CD4-positive, alpha-beta T cell treated with Interleukin-17A for 1 hour (primary cell): ENCODE measurements around the gene TRIM24.

Experiments used
- DNase-seq: peaks from one replicate; pipeline ENCODE4 v3.0.0-alpha.2; 2020

The TRIM24 gene

DNA sequence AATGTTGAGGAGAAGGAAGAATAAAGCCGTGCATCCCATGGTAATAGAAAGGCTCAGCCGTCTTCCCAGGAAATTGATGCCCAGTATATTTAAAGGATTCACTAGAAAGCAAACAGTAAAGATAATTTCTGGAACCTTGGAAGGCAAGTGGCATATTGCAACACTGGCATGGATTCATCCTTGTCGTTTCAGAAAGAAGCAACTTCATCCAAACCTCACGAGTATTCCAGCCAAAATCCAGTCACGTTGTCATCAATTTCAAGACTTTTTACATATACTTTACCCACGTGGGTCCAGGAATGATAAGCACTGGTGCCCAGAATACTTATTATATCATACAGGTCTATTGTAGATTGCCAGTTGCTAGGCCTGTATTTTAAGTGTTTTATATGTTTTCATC is 167.3 kb downstream of the TRIM24 start:
- no peak for DNase-seq

DNA sequence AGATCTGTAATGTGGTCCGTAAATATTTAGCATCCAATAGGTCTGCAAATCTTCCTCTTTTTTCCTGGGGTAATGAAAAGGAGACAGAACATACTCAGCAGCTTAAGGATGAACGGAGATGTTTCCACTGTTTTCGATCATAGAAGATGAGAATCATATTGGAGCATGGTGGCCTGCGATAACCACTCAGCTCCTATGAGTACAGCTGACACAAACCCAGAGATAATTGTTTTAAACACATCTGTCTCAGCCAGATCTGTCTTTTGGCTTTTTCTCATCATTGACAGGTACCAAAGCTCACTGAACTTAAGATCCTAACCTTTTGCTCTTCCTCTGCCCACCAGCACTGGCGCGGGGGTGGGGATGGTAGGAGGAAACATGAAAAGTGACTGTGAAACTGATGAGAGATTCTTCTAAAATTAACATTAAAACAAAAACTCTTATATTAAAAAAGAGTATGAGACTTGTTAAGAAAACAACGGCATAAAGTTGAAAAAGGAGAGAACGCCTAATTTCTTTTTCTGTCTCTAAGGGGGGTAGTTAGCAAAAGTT is 170.1 kb downstream of the TRIM24 start:
- DNase-seq = no peak

DNA sequence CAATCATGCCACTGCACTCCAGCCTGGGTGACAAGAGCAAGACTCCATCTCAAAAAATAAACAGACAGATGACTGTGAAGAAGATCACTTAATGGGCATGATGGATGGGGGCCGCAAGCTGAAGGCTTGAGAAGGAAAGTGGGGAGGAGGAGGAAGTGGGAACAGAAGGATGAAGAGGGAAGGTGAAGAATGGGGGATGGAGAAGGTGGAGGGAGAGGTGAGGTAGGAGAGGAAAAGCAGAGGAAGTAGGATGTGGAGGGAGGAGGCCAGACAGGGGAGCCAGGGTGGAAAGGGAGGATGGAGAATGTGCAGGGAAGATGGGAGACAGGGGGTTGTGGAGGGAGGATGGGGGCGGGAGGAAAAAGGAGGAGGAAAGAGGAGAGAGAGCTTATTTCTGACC is 172.3 kb downstream of the TRIM24 start:
- no peak for DNase-seq

DNA sequence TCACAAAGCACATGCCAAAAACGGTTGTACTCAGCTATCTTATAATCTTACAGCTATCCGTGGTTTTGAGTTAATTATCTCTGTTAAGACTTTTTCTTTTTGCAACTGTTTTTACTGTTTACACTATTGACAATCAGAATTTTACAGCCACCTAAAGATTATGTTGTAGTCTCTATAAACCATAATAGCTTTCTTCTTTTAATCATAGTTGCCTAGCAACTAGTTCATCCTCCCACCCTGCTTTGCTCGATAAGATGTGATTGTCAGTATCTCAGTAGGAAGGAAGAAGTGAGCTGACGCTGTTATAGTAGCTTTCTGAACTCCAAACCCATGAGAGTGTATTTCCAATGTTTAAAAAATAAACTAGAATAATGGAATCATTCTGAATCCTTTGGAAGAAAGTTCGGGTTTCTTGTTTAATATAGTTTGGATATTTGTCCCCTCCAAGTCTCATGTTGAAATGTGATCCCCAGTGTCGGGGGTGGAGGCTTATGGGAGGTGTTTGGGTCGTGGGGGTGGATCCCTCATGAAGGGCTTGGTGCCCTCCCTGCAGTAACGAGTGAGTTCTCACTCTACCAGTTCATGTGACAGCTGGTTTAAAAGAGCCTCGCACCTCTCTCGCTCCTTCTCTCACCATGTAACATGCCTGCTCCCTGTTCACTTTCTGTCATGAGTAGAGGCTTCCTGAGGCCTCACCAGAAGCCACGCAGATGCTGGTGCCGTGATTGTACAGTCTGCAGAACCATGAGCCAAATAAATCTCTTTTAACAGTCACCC is 173.0 kb downstream of the TRIM24 start:
- DNase-seq = no peak
